Measurements from ENCODE around the gene PUS1.
"Not testable (repeated sequence)": the region's sequence is repeated elsewhere in the genome, so short reads cannot be mapped to it uniquely, and the experiment has no call there.

PUS1 gene

DNA sequence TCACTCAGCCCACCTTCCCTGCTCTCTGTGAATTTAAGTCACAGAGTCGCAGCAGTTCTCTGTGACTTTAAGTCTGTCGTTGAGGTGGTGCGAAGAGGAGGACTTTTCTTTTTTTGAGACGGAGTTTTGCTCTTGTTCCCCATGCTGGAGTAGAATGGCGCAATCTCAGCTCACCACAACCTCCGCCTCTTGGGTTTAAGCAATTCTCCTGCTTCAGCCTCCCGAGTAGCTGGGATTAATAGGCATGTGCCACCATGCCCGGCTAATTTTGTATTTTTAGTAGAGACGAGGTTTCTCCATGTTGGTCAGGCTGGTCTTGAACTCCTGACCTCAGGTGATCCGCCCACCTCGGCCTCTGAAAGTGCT, 56.4 kb downstream of the PUS1 start:
- H3K4me3 ChIP-seq = not testable (repeated sequence)
- H3K27ac ChIP-seq = peak overlapping the region in 1 of 21 experiments; percentile 6

DNA sequence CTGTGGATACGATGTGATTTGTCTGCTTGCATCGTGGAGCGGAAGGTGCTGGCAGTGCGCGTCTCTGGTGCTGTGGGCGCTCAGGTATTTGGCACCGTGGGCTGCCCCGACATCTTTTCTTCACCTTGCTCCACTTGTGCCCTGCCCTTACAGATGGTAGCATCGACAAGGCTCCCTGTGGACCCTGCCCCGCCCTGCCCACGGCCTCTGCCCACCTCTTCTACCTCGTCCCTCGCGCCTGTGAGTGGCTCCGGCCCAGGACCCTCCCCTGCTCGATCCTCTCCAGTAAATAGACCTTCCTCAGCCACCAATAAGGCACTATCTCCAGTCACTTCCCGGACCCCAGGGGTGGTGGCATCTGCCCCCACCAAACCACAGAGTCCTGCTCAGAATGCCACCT, 57.3 kb downstream of the PUS1 start:
- Histone ChIP-seq H3K4me3 (no peak overlapping the region), H3K27ac (no peak overlapping the region)

DNA sequence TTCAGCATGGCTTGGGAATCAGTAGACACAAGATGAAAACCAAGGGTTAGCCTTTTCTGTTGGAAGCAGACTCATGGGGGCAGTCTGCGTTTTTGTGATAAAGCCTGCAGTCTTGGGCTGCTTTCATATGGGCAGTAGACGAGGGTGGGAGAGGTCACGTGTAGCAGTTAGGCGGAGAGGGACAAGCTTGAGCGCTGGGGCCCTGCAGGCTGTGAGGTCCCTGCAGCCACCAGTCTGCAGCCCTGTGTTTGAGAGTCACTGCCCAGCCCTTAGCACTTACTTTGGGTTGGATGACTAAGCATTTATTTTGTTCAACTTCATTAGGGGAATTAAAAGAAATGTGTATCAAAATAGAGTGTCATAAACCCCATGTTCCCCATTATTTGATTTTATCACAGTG, 57.8 kb downstream of the PUS1 start:
- H3K27ac ChIP-seq = no peak overlapping the region
- H3K4me3 ChIP-seq = no peak overlapping the region

DNA sequence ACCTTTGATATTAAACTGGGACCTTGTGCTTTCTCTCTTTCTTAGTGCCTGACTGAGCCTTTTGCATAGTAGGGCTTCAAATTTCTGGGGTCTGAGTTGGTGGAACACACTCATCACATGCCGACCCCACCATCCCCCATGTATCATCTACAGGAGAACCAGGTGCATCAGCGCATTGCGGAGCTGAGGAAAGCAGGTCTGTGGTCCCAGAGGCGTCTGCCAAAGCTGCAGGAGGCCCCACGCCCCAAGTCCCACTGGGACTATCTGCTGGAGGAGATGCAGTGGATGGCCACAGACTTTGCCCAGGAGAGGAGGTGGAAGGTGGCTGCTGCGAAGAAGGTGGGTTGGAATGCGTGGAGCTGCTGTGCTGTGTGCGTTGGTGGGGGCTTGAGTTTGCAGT, 58.5 kb downstream of the PUS1 start:
- Histone ChIP-seq H3K27ac (no peak overlapping the region), H3K4me3 (no peak overlapping the region)

DNA sequence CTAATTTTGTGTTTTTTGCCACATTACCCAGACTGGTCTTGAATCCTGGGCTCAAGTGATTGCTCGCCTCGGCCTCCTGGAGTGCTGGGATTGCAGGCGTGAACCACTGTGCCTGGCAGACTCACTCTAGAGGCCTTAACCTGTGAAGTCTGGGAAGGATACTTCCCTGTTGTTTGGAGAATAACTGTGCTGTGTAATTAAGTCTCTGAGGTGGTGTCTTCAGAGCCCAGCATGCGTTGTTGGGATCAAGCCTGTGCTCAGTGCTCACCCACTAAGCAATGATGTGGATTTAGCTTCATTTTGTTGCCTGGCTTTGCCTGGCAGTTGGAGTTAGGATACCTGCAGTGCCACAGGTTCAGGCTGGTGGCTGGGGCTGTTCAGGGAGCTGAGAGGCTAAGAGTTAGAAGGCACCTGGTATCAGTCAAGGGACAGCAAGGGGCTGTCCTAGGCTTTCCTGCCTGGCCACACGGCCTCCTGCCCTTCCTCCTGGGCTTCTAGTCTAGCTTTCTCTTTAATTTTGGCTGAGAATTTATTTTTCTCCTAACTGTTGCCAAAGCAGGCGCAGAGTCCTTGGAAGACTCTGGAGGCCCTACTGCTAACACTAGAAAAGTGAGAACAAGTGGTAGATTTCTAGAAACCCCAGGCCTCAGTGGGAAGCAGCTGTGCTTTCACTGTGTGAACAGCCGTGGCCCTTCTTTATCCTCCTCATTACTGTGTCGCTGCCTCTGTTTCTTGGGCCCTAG, 59.1 kb downstream of the PUS1 start:
- Histone ChIP-seq H3K27ac (no peak overlapping the region), H3K4me3 (no peak overlapping the region)

DNA sequence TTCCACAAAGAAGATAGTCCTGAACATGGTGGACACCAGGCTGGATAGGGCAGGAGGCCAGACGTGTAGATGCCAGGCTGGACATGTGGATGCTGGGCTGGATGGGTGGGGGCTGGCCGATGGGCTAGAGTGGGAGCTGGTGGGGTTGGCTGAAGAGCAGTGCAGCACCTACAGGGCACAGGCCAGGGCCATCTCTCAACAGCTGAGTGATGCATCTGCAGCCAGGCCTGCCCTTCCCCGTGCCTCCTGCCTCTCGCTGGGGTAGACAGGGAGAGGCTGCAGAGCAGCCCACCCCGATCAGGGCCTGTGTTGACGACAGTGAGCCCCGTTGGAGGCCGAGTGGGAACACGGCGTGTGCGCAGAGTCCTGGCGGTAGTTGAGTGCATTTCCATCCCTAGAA, 59.9 kb downstream of the PUS1 start:
- H3K27ac ChIP-seq = no peak overlapping the region
- H3K4me3 ChIP-seq = no peak overlapping the region

DNA sequence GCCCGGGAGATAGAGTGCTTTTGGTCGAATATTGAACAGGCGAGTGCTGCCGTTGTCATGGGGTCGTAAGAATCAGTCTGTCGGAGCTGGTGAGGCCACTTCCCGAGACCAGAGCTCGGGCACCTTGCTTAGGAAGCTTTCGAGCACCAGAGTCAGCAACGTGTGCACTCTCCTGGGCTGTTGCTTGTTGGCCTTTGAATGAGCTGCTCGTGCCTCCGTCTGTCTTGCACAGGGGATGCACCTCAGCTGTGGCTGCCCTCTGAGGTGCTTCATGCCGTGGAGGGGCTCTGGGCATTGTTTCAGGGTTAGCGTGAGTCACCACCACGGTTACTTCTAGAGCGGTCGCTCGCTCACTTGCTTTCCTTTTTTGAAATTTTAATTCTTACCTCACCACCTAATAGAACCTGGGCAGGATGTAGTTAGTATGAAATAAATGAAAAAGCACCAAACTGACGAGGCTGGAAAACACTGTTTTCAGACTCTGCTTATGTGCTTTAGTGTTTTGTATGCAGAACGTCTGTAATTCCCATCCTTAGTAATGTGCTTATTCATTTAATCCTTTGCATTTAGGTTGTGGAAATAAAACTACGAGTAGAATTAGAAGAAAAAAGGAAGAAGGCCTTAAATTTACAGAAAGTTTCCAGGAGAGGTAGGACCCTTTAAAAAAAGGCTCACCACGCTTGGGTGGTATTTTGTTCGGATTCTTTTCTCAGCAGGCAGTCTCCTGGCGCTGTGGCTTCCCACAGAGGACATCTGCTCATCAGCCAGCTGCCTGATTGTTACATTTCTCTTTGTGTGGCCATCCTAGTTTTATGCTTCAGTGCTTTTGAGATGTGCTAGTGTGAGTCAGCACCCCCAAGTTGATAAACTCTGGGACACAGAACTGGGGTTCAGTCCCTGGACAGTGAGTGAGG, 61.2 kb downstream of the PUS1 start:
- Histone ChIP-seq H3K27ac (no peak overlapping the region), H3K4me3 (no peak overlapping the region)

DNA sequence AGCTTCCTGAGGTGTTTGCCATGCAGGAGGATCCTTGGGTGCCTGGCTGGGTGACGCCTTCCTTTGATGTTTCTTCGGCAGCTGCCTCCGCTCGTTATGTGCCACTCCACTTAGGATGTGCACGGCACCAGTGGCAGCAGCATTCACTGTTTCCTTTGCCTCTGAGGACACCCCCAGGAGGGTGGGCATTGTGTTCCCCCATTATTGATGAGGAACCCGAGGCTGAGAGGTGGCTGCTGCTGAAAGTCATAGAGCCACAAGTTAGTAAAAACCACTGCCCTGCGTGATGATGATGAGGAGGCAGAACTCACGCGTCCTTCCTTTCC, 61.9 kb downstream of the PUS1 start:
- no peak overlapping the region for H3K4me3 ChIP-seq
- H3K27ac ChIP-seq = no peak overlapping the region

DNA sequence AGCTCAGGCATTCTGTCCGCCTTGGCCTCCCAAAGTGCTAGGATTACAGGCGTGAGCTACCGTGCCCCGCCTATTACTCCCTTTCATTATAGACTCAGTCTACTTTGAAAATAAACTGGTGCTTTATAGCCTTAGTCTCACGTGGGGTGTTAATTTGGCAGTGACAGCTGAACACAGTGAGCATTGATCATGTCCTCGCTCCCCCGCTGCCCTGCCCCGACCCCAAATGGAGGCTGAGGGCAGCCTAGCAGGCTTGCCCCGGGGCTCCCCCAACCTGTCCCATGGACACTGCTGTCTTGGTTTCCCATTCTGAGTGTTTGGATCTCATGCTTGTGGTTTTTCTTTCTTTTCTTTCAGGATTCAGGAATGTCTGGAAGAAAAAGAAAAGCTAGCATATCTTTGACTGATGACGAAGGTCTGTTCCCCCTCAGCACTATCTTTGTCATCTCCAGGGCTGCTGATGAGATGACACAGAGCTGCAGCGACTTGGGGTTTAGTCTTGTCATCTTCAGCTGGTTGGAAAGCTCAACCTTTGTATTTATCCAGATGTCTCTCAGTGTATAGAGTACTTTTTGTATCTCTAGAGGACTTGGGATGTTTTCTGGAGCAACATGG, 62.8 kb downstream of the PUS1 start:
- H3K4me3 ChIP-seq = no peak overlapping the region
- H3K27ac ChIP-seq = no peak overlapping the region

DNA sequence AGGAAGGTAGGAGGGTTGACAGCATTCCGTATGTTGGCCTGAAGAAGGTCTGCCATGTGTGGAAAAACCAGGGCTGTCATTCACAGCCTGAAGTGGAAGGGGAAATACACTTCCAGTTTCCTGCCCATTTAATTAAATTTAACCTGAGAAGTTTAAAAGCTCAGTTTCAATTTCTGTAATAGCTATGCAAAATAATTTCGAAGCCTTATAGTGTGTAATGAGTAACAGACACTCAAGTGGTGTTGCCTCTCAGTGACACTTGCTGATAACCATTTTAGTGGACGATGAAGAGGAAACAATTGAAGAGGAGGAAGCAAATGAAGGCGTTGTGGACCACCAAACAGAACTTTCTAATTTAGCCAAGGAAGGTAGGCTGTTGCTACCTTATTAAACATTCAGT, 65.5 kb downstream of the PUS1 start:
- H3K27ac ChIP-seq = no peak overlapping the region
- no peak overlapping the region for H3K4me3 ChIP-seq
